Measurements from ENCODE around the gene LPP. TPM values are rescaled to one million over a fixed set of nuclear protein-coding genes. Genes with fewer than 3 reads are reported as not detected.

LPP gene
- polyA plus RNA-seq, 2 of the 4 experiments (the other 2 are of a cell fraction) = 11.0 to 30.8 TPM

- TF ChIP-seq REST (IDR thresholded peaks at IDR 0.05) = no peak
- no peak for TF ChIP-seq POLR2AphosphoS2 (conservative IDR thresholded peaks at IDR 0.05; ENCODE audit: low read length)
- TF ChIP-seq BHLHE40 (IDR thresholded peaks at IDR 0.05; ENCODE audit: low read depth, low read length) = no peak
- no peak for TF ChIP-seq RFX5 (IDR thresholded peaks at IDR 0.05)
- no peak for TF ChIP-seq SREBF2 (IDR thresholded peaks at IDR 0.05)
- TF ChIP-seq NFE2L2 (conservative IDR thresholded peaks at IDR 0.05; ENCODE audit: low read length) = no peak
Observed at GRCh38 chr3:188546835-188547670, 393.1 kb downstream of the LPP start (continued).

GRCh38 chr3:188553569-188553968 lies 399.6 kb downstream of the LPP start:
- CTCF ChIA-PET = no interaction called here
- TF ChIP-seq POLR2A (IDR thresholded peaks at IDR 0.05; ENCODE audit: low read length) = no peak
- TF ChIP-seq BHLHE40 (IDR thresholded peaks at IDR 0.05; ENCODE audit: low read depth, low read length) = no peak
- no peak for TF ChIP-seq EHF (CRISPR knock-in tag; IDR thresholded peaks at IDR 0.05)
- no peak for TF ChIP-seq FOSL2 (IDR thresholded peaks at IDR 0.05)
- no peak for TF ChIP-seq FOSL2 (CRISPR knock-in tag; IDR thresholded peaks at IDR 0.05)
- TF ChIP-seq RAD21 (conservative IDR thresholded peaks at IDR 0.05 in 1 of 2, IDR thresholded peaks at IDR 0.05 in 1 of 2) = no peak
- no peak for TF ChIP-seq ESRRA (IDR thresholded peaks at IDR 0.05; ENCODE audit: borderline replicate concordance, low read length)
- no peak for TF ChIP-seq SMC3 (IDR thresholded peaks at IDR 0.05)
- no peak for TF ChIP-seq FOXS1 (CRISPR knock-in tag; IDR thresholded peaks at IDR 0.05)
- TF ChIP-seq HOXA7 (CRISPR knock-in tag; IDR thresholded peaks at IDR 0.05) = no peak
- no peak for TF ChIP-seq HMGXB4 (CRISPR knock-in tag; IDR thresholded peaks at IDR 0.05; ENCODE audit: borderline replicate concordance)
- no peak for TF ChIP-seq GATA3 (IDR thresholded peaks at IDR 0.05; ENCODE audit: borderline replicate concordance)
- no peak for TF ChIP-seq CHD4 (IDR thresholded peaks at IDR 0.05; ENCODE audit: borderline replicate concordance)
- no peak for TF ChIP-seq CEBPB (IDR thresholded peaks at IDR 0.05)
- TF ChIP-seq ATOH8 (CRISPR knock-in tag; IDR thresholded peaks at IDR 0.05; ENCODE audit: low read depth) = no peak
- TF ChIP-seq NFE2L2 (conservative IDR thresholded peaks at IDR 0.05; ENCODE audit: low read length) = no peak
- TF ChIP-seq CHD2 (IDR thresholded peaks at IDR 0.05; ENCODE audit: low read length, partially characterized antibody) = no peak
- no peak for TF ChIP-seq E2F6 (IDR thresholded peaks at IDR 0.05; ENCODE audit: borderline replicate concordance, low read depth)
- TF ChIP-seq SREBF2 (IDR thresholded peaks at IDR 0.05) = no peak
- no peak for TF ChIP-seq HOXB13 (CRISPR knock-in tag; IDR thresholded peaks at IDR 0.05; ENCODE audit: low read depth)
- TF ChIP-seq RNF2 (IDR thresholded peaks at IDR 0.05; ENCODE audit: borderline replicate concordance, low read depth) = no peak
- Histone ChIP-seq H3K27ac (peak overlapping the region; percentile 43 to 55; a peak in 3 of 6 replicates), H3K4me2 (peak overlapping the region; percentile 55), H3K4me1 (peaks cover 46% of the 10 kb centered on the region), H3K9me3 (no peaks in the 10 kb centered on the region), H3K4me3 (no peak overlapping the region)
- no peak for FAIRE-seq
- POLR2A ChIA-PET = no interaction called here
- ATAC-seq = peak; percentile 34 to 51; a peak in 2 of 6 replicates
- WGBS (ENCODE audit: missing lambda C conversion rate) = 29% methylated on average over 3 of the region's 3 CpGs
- DNase-seq (ENCODE audit: low read depth in 1 of 2, low spot score in 1 of 2) = no peak
